WTC11 (cell line): ENCODE results near the gene SNAP47. TPM values are rescaled to one million over a fixed set of nuclear protein-coding genes. Genes with fewer than 3 reads are reported as not detected.

Experiments
- ATAC-seq: fragments of 200-7000 bp; cut with Tn5 transposase; 2 replicates; pipeline ENCODE4 v1.10.0; 2021; ENCODE audit warnings: mild to moderate bottlenecking, moderate library complexity
- CTCF ChIA-PET: fragments of 300-600 bp; sonication (Branson Sonifier 250); formaldehyde crosslinking; loops from one replicate; lab custom pipeline; 2021; ENCODE audit warnings: antibody characterized with exemption; lab: Charles Lee
- POLR2A ChIA-PET: fragments of 350-600 bp; sonication (Branson Sonifier 250); formaldehyde crosslinking; loops from one replicate; lab custom pipeline; 2021; ENCODE audit warnings: antibody characterized with exemption; lab: Charles Lee
- DNase-seq: peaks from one replicate; pipeline ENCODE4 v3.0.0; 2021; ENCODE audit warnings: low spot score
- H3K27ac Mint-ChIP-seq: 2 replicates; pipeline ENCODE4 v1.8.0; 2021; ENCODE audit warnings: mixed read lengths
- H3K27me3 Mint-ChIP-seq: 2 replicates; pipeline ENCODE4 v1.8.0; 2021; ENCODE audit warnings: low read depth, mild to moderate bottlenecking, moderate library complexity, mixed read lengths
- H3K36me3 Mint-ChIP-seq: 2 replicates; pipeline ENCODE4 v1.8.0; 2021; ENCODE audit warnings: mixed read lengths
- H3K4me1 Mint-ChIP-seq: 2 replicates; pipeline ENCODE4 v1.8.0; 2022; ENCODE audit warnings: mixed read lengths
- H3K4me3 Mint-ChIP-seq: 2 replicates; pipeline ENCODE4 v1.8.0; 2021; ENCODE audit warnings: mild to moderate bottlenecking, moderate library complexity, mixed read lengths
- H3K9me3 Mint-ChIP-seq: 2 replicates; pipeline ENCODE4 v1.8.0; 2021; ENCODE audit warnings: mixed read lengths
- ARID4B ChIP-seq: sonication (generic); formaldehyde crosslinking; IDR thresholded peaks from 2 replicates; pipeline ENCODE4 v1.8.0; 2023; ENCODE audit warnings: missing genetic modification reagents, mild to moderate bottlenecking, borderline replicate concordance
- ATF1 ChIP-seq: sonication (generic); formaldehyde crosslinking; IDR thresholded peaks from 2 replicates; pipeline ENCODE4 v1.8.1; 2023; ENCODE audit warnings: mild to moderate bottlenecking, moderate library complexity, missing genetic modification reagents
- CREM ChIP-seq: sonication (generic); formaldehyde crosslinking; IDR thresholded peaks from 2 replicates; pipeline ENCODE4 v1.8.1; 2022; ENCODE audit warnings: mild to moderate bottlenecking, missing genetic modification reagents, moderate library complexity
- EMX1 ChIP-seq: fragments of 250-450 bp; sonication (Bioruptor Pico); IDR thresholded peaks from 2 replicates; pipeline ENCODE4 v1.8.0; 2021; ENCODE audit warnings: mild to moderate bottlenecking
- FOXJ3 ChIP-seq: sonication (generic); formaldehyde crosslinking; IDR thresholded peaks from 2 replicates; pipeline ENCODE4 v1.9.0; 2021; ENCODE audit warnings: missing genetic modification reagents, mild to moderate bottlenecking, borderline replicate concordance
- HMGA2 ChIP-seq: fragments of 250-450 bp; sonication (Bioruptor Pico); IDR thresholded peaks from 2 replicates; pipeline ENCODE4 v1.4.0; 2021; ENCODE audit warnings: mild to moderate bottlenecking, moderate library complexity
- IRF2 ChIP-seq: sonication (generic); formaldehyde crosslinking; IDR thresholded peaks from 2 replicates; pipeline ENCODE4 v1.8.0; 2022; ENCODE audit warnings: low read depth, missing genetic modification reagents, borderline replicate concordance
- NR2C2 ChIP-seq: sonication (generic); formaldehyde crosslinking; IDR thresholded peaks from 2 replicates; pipeline ENCODE4 v1.8.0; 2022; ENCODE audit warnings: mild to moderate bottlenecking, missing genetic modification reagents
- NR3C1 ChIP-seq: sonication (generic); formaldehyde crosslinking; conservative IDR thresholded peaks from 2 replicates; pipeline ENCODE4 v1.8.1; 2023; ENCODE audit warnings: low read depth, mild to moderate bottlenecking, missing genetic modification reagents
- RELA ChIP-seq: sonication (generic); formaldehyde crosslinking; IDR thresholded peaks from 2 replicates; pipeline ENCODE4 v1.8.1; 2022; ENCODE audit warnings: missing genetic modification reagents, mild to moderate bottlenecking, borderline replicate concordance
- SMAD4 ChIP-seq: sonication (generic); formaldehyde crosslinking; IDR thresholded peaks from 2 replicates; pipeline ENCODE4 v1.8.0; 2022; ENCODE audit warnings: mild to moderate bottlenecking, missing genetic modification reagents
- TEAD1 ChIP-seq: sonication (generic); formaldehyde crosslinking; IDR thresholded peaks from 2 replicates; pipeline ENCODE4 v1.8.0; 2022; ENCODE audit warnings: mild to moderate bottlenecking, missing genetic modification reagents
- TEAD4 ChIP-seq: sonication (generic); formaldehyde crosslinking; IDR thresholded peaks from 2 replicates; pipeline ENCODE4 v1.8.0; 2022; ENCODE audit warnings: mild to moderate bottlenecking, missing genetic modification reagents
- ZBTB43 ChIP-seq: sonication (generic); formaldehyde crosslinking; IDR thresholded peaks from 2 replicates; pipeline ENCODE4 v1.8.1; 2023; ENCODE audit warnings: mild to moderate bottlenecking, missing genetic modification reagents
- total RNA-seq: library from RNA; stranded (reverse); gene quantifications from 3 replicates; pipeline ENCODE4 v1.2.3, GENCODE V29; 2021

SNAP47 gene
- total RNA-seq, 1 experiment from 2014 or later: 50.8 TPM

GRCh38 chr1:227763246-227764018, 28.2 kb downstream of the SNAP47 start (continued):
- no peak for TF ChIP-seq ARID4B (CRISPR knock-in tag)

GRCh38 chr1:227764019-227764391, 28.8 kb downstream of the SNAP47 start:
- no peak for DNase-seq
- H3K27ac Mint-ChIP-seq: peak overlapping the region; percentile 27; the same call in 1 of the 2 replicates

GRCh38 chr1:227765261-227766014, 30.2 kb downstream of the SNAP47 start:
- CTCF ChIA-PET: interaction anchor here (1.4 to 2.0 kb wide), 2 partner anchors 9 to 188 kb away, joined by 3 to 10 read pairs; no protein-coding TSS in a partner anchor
- POLR2A ChIA-PET: no interaction called here
- no peak overlapping the region for H3K4me3 Mint-ChIP-seq
- no peaks in the 10 kb centered on the region for H3K4me1 Mint-ChIP-seq
- peaks cover 39% of the 10 kb centered on the region for H3K36me3 Mint-ChIP-seq
- ATAC-seq: no peak
- no peak for TF ChIP-seq NR2C2 (CRISPR knock-in tag)
- no peaks in the 10 kb centered on the region for H3K27me3 Mint-ChIP-seq
- DNase-seq: no peak
- H3K27ac Mint-ChIP-seq: no peak overlapping the region
- no peaks in the 10 kb centered on the region for H3K9me3 Mint-ChIP-seq

More at GRCh38 chr1:227764019-227764391, 28.8 kb downstream of the SNAP47 start:
- no peaks in the 10 kb centered on the region for H3K27me3 Mint-ChIP-seq
- TF ChIP-seq SMAD4 (CRISPR knock-in tag): no peak
- TF ChIP-seq IRF2 (CRISPR knock-in tag): no peak
- no peak for TF ChIP-seq TEAD1 (CRISPR knock-in tag)
- TF ChIP-seq FOXJ3: no peak
- TF ChIP-seq ATF1 (CRISPR knock-in tag): no peak
- TF ChIP-seq EMX1 (CRISPR knock-in tag): no peak
- TF ChIP-seq CREM (CRISPR knock-in tag): no peak
- POLR2A ChIA-PET: no interaction called here
- CTCF ChIA-PET: no interaction called here
- peaks cover 51% of the 10 kb centered on the region for H3K36me3 Mint-ChIP-seq
- no peaks in the 10 kb centered on the region for H3K4me1 Mint-ChIP-seq
- no peak overlapping the region for H3K4me3 Mint-ChIP-seq
- ATAC-seq: no peak
- no peaks in the 10 kb centered on the region for H3K9me3 Mint-ChIP-seq

- DNase-seq: no peak
- Mint-ChIP-seq H3K9me3 (no peaks in the 10 kb centered on the region), H3K4me1 (no peaks in the 10 kb centered on the region)
- CTCF ChIA-PET: interaction anchor here (1.4 to 2.0 kb wide), 2 partner anchors 9 to 187 kb away, joined by 3 to 10 read pairs; no protein-coding TSS in a partner anchor
- TF ChIP-seq RELA (CRISPR knock-in tag): no peak
- no peak for TF ChIP-seq HMGA2
- TF ChIP-seq TEAD4: no peak
- TF ChIP-seq NR3C1 (CRISPR knock-in tag): no peak
- no peak for TF ChIP-seq ZBTB43 (CRISPR knock-in tag)
- TF ChIP-seq, all 79 proteins: peak for 0
- Mint-ChIP-seq H3K36me3 (peaks cover 34% of the 10 kb centered on the region), H3K27me3 (no peaks in the 10 kb centered on the region), H3K4me3 (no peak overlapping the region), H3K27ac (no peak overlapping the region)
- POLR2A ChIA-PET: no interaction called here
- no peak for ATAC-seq
Observed at GRCh38 chr1:227766015-227766634, 30.9 kb downstream of the SNAP47 start.
